Liver (tissue), 9 donors: Measurements from ENCODE around the gene TOR1A. TPM values are rescaled to one million over a fixed set of nuclear protein-coding genes. Genes with fewer than 3 reads are reported as not detected.

ENCODE experiments used
- DNase-seq: peaks from one replicate; pipeline ENCODE4 v3.0.0-alpha.2; 2017; ENCODE audit warnings: low spot score
- H3K27ac ChIP-seq, 2 donors: one replicate each; pipeline ENCODE4 v1.7.0; 2013; ENCODE audit warnings: inconsistent platforms in 2 of 2, low read length in 2 of 2, control low read depth in 1 of 2, low read depth in 1 of 2, mild to moderate bottlenecking in 1 of 2
- H3K27me3 ChIP-seq, 4 donors: one replicate each; pipeline versions ENCODE4 v1.6.1 to v1.7.0; 2013; ENCODE audit warnings: low read length in 3 of 4, inconsistent platforms in 1 of 4, mild to moderate bottlenecking in 1 of 4, moderate library complexity in 1 of 4; ENCODE audit not compliant: control insufficient read depth in 4 of 4, insufficient read depth in 4 of 4
- H3K36me3 ChIP-seq, 4 donors: one replicate each; pipeline versions ENCODE4 v1.6.1 to v1.7.0; 2013; ENCODE audit warnings: low read length in 3 of 4, mild to moderate bottlenecking in 3 of 4, low read depth in 1 of 4, moderate library complexity in 1 of 4; ENCODE audit not compliant: control insufficient read depth in 4 of 4, insufficient read depth in 3 of 4
- H3K4me1 ChIP-seq, 4 donors: one replicate each; pipeline versions ENCODE4 v1.6.1 to v1.7.0; 2013; ENCODE audit warnings: low read length in 3 of 4, mild to moderate bottlenecking in 3 of 4, moderate library complexity in 1 of 4; ENCODE audit not compliant: control insufficient read depth in 4 of 4, insufficient read depth in 4 of 4
- H3K4me3 ChIP-seq, 3 donors: one replicate each; pipeline versions ENCODE4 v1.6.1 to v1.7.0; 2013; ENCODE audit warnings: low read length in 3 of 3, control low read depth in 1 of 3, low read depth in 1 of 3, mild to moderate bottlenecking in 1 of 3
- H3K9ac ChIP-seq, 2 donors: one replicate each; pipeline ENCODE4 v1.7.0; 2013; ENCODE audit warnings: low read length in 2 of 2, mild to moderate bottlenecking in 2 of 2, moderate library complexity in 2 of 2, control low read depth in 1 of 2, low read depth in 1 of 2
- H3K9me3 ChIP-seq, 4 donors: one replicate each; pipeline versions ENCODE4 v1.6.1 to v1.7.0; 2013; ENCODE audit warnings: low read length in 3 of 4; ENCODE audit not compliant: control insufficient read depth in 4 of 4
- EGR1 ChIP-seq, 2 donors: IDR thresholded peaks; 2 replicates each; pipeline ENCODE4 v1.6.1; 2016 to 2018; ENCODE audit warnings: antibody characterized with exemption in 2 of 2, low read depth in 2 of 2
- FOXA2 ChIP-seq: IDR thresholded peaks from 2 replicates; pipeline ENCODE4 v1.6.1; 2016; ENCODE audit warnings: antibody characterized with exemption
- GABPA ChIP-seq, 2 donors: IDR thresholded peaks in 1 of 2; conservative IDR thresholded peaks in 1 of 2; 2 replicates each; pipeline ENCODE4 v1.6.1; 2016; ENCODE audit warnings: antibody characterized with exemption in 2 of 2, mild to moderate bottlenecking in 1 of 2, moderate library complexity in 1 of 2
- HNF4A ChIP-seq, 2 donors: conservative IDR thresholded peaks; 2 replicates each; pipeline ENCODE4 v1.6.1; 2016; ENCODE audit warnings: antibody characterized with exemption in 2 of 2, mild to moderate bottlenecking in 2 of 2
- HNF4G ChIP-seq: IDR thresholded peaks from 2 replicates; pipeline ENCODE4 v1.6.1; 2016; ENCODE audit warnings: antibody characterized with exemption
- JUND ChIP-seq, 2 donors: IDR thresholded peaks; 2 replicates each; pipeline ENCODE4 v1.6.1; 2016; ENCODE audit warnings: antibody characterized with exemption in 2 of 2
- MAX ChIP-seq: IDR thresholded peaks from 2 replicates; pipeline ENCODE4 v1.6.1; 2016; ENCODE audit warnings: antibody characterized with exemption
- RAD21 ChIP-seq, 2 donors: IDR thresholded peaks; 2 replicates each; pipeline ENCODE4 v1.6.1; 2016; ENCODE audit warnings: antibody characterized with exemption in 2 of 2, mild to moderate bottlenecking in 2 of 2
- REST ChIP-seq: IDR thresholded peaks from 2 replicates; pipeline ENCODE4 v1.6.1; 2016; ENCODE audit warnings: antibody characterized with exemption, mild to moderate bottlenecking
- RXRA ChIP-seq, 2 donors: IDR thresholded peaks; 2 replicates each; pipeline ENCODE4 v1.6.1; 2017 to 2018; ENCODE audit warnings: antibody characterized with exemption in 2 of 2, mild to moderate bottlenecking in 1 of 2
- ZBTB33 ChIP-seq: IDR thresholded peaks from 2 replicates; pipeline ENCODE4 v1.6.1; 2016; ENCODE audit warnings: antibody characterized with exemption
- whole genome bisulfite sequencing: extraction: QIAGEN DNeasy Blood & Tissue Kit; methylation state at CpG from one replicate; pipeline ENCODE4 v1.1.7; 2013; 5-methylcytosine and 5-hydroxymethylcytosine counted together
- polyA plus RNA-seq, 2 donors: library from polyadenylated mRNA; stranded (reverse) in 1 of 2; unstranded in 1 of 2; fragments of 200-250 nt in 1 of 2; fragments of >200 nt in 1 of 2; fragmentation: Nextera tagmentation in 1 of 2; extraction: Ambion mirVana in 1 of 2; gene quantifications; one replicate each; pipeline versions ENCODE4 v1.2.1 to v1.2.3, GENCODE V29; 2013 to 2015
- total RNA-seq, 2 donors: library from RNA; depleted of rRNA; stranded (reverse); fragments of >200 nt; gene quantifications; one replicate each; pipeline ENCODE4 v1.2.3, GENCODE V29; 2014
- donor health status: healthy.
- donor health status: healthy.
- donor health status: healthy.
- donor health status: healthy.
- donor health status: healthy.

TOR1A gene
- total and polyA plus RNA-seq, 4 donors, result 18.3 to 34.0 (median 29.8) TPM

- Histone ChIP-seq H3K9ac (no peak overlapping the region), H3K9me3 (no peaks in the 10 kb centered on the region), H3K4me3 (no peak overlapping the region), H3K4me1 (peaks cover under 1 to 21% (median 12%) of the 10 kb centered on the region in 4 donors), H3K27me3 (no peaks in the 10 kb centered on the region), H3K27ac (no peak overlapping the region), H3K36me3 (peaks cover 4 to 33% (median 21%) of the 10 kb centered on the region in 4 donors)
- no peak for DNase-seq
- WGBS, result 94% methylated on average over 11 of the region's 11 CpGs
- no peak for TF ChIP-seq EGR1 (IDR thresholded peaks at IDR 0.05; ENCODE audit: low read depth in 2 of 2)
- no peak for TF ChIP-seq RXRA (IDR thresholded peaks at IDR 0.05)
- no peak for TF ChIP-seq JUND (IDR thresholded peaks at IDR 0.05)
- TF ChIP-seq HNF4G, result no peak
- no peak for TF ChIP-seq ZBTB33
- TF ChIP-seq GABPA (IDR thresholded peaks at IDR 0.05 in 1 of 2, conservative IDR thresholded peaks at IDR 0.05 in 1 of 2), result no peak
Measured at GRCh38 chr9:129815278-129815677, 8.7 kb downstream of the TOR1A start.

- H3K4me3 ChIP-seq, result no peak overlapping the region
- H3K27ac ChIP-seq, result no peak overlapping the region
- TF ChIP-seq EGR1 (IDR thresholded peaks at IDR 0.05; ENCODE audit: low read depth in 2 of 2) (no peak), HNF4A (conservative IDR thresholded peaks at IDR 0.05) (no peak), REST (no peak), RAD21 (IDR thresholded peaks at IDR 0.05) (no peak), MAX (no peak), FOXA2 (no peak), HNF4G (no peak)
- no peaks in the 10 kb centered on the region for H3K27me3 ChIP-seq
- WGBS, result 92% methylated on average over 17 of the region's 17 CpGs
- no peaks in the 10 kb centered on the region for H3K9me3 ChIP-seq
- H3K9ac ChIP-seq, result no peak overlapping the region
- DNase-seq, result no peak
- H3K36me3 ChIP-seq, result peaks cover 6 to 34% (median 21%) of the 10 kb centered on the region in 4 donors
- H3K4me1 ChIP-seq, result peaks cover 7 to 22% (median 12%) of the 10 kb centered on the region in 4 donors
Measured at GRCh38 chr9:129814432-129815223, 9.3 kb downstream of the TOR1A start.
